HG02759 (cell line): ENCODE results near the gene ARID4B.
"Not testable (repeated sequence)": the region's sequence is repeated elsewhere in the genome, so short reads cannot be mapped to it uniquely, and the experiment has no call there.

Experiments
- ATAC-seq: cut with Tn5 transposase; IDR thresholded peaks from one replicate; pipeline ENCODE4 v1.9.1; 2021; ENCODE audit warnings: mild to moderate bottlenecking, moderate library complexity; ENCODE audit not compliant: unreplicated experiment

Gene ARID4B

GRCh38 chr1:235227414-235227813, 100.6 kb downstream of the ARID4B start:
- no peak for ATAC-seq

GRCh38 chr1:235226933-235227332, 101.0 kb downstream of the ARID4B start:
- ATAC-seq = no peak

GRCh38 chr1:235225299-235225698, 102.7 kb downstream of the ARID4B start:
- ATAC-seq = no peak

- no peak for ATAC-seq
These were observed 106.2 kb downstream of the ARID4B start for GRCh38 chr1:235221653-235222375.

- no peak for ATAC-seq
These were observed 112.5 kb downstream of the ARID4B start for GRCh38 chr1:235215453-235215852.

DNA sequence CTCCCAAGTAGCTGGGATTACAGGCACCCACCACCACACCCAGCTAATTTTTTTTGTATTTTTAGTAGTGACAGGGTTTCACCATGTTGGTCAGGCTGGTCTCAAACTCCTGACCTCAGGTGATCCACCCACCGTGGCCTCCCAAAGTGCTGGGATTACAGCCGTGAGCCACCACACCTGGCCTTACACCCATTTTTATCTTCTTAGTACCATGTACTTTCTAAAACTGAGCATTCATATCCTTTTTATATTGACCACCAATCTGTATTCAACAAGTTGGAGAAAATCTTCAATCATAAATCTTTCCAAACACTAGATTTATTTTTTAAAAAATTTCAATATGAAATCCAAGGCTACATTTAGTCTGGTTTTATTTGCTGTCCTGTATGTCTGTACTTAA, 113.0 kb downstream of the ARID4B start:
- ATAC-seq = not testable (repeated sequence)

GRCh38 chr1:235213752-235214151, 114.2 kb downstream of the ARID4B start:
- no peak for ATAC-seq

DNA sequence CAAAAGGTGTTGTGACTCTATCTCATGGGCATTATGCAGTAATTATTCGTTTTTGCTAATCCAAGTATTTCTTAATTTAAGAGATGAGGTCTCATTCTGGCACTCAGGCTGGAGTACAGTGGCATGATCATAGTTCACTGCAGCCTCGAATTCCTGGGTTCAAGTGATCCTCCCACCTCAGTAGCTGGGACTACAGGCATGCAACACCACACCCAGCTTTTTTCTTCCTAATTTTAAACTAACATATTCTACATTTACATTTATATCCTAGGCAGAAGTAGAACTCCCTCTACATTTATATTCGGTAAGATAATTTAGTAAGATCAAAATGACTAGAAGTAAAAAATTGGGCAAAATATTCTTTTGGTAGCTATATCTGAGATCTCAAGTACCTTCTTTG, 116.5 kb downstream of the ARID4B start:
- no peak for ATAC-seq

DNA sequence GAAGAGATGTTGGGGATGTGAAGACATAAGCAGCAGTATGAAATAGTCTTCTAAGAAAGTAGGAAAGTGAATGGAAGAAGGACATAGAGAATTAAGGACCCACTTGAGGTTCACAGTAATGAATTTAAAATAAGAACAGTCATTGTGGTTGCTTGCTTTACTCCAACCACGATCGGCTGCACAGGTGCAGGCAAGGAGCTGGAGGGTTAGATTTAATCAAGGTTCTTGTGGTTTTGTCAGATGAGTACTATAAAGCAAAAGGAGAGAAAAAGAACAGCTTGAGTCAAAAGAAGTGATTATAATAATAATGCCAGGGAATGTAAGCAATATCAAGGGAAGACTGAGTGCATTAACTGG, 120.8 kb downstream of the ARID4B start:
- no peak for ATAC-seq

- ATAC-seq = no peak
These were observed 121.3 kb downstream of the ARID4B start for GRCh38 chr1:235206533-235207208.

- no peak for ATAC-seq
These were observed 122.3 kb downstream of the ARID4B start for GRCh38 chr1:235205687-235206086.

DNA sequence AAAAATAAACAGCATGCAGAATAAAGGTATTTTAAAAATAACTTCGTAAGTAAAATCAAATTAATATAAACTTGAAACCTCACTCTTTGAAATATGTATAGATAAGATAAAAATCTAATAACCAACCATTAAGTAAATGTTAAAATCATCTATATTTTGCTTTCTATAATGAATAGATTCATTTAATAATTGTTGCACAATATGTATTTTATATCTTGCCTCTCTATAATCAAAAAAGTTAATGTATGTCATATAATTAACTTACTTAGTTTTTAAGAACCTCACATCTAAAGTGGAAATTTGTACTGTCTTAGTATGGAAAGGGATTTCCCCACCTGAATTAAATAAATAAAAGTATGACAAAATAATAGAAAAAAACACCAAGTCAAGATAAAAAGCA, 124.6 kb downstream of the ARID4B start:
- no peak for ATAC-seq

GRCh38 chr1:235202447-235202846, 125.5 kb downstream of the ARID4B start:
- ATAC-seq = not testable (repeated sequence)

GRCh38 chr1:235199441-235199840, 128.5 kb downstream of the ARID4B start:
- ATAC-seq = no peak

DNA sequence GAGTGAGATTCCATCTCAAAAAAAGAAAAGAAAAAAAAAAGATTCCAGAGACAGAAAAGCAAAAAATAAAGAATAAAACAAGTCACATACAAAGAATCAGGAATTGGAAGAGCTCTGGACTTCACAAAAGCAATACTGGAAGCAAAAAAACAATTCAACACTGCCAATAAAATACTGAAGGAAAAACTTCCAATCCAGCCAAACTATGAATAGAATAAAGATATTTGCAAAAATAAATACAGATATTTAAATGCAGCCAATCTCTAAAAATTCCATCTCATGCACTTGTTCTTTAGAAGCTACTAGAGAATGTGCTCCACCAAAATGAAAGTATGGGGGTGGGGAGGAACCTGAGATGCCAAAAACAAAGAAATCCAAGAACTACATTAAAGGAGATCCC, 137.5 kb downstream of the ARID4B start:
- ATAC-seq = no peak

GRCh38 chr1:235187316-235187715, 140.7 kb downstream of the ARID4B start:
- ATAC-seq = no peak

DNA sequence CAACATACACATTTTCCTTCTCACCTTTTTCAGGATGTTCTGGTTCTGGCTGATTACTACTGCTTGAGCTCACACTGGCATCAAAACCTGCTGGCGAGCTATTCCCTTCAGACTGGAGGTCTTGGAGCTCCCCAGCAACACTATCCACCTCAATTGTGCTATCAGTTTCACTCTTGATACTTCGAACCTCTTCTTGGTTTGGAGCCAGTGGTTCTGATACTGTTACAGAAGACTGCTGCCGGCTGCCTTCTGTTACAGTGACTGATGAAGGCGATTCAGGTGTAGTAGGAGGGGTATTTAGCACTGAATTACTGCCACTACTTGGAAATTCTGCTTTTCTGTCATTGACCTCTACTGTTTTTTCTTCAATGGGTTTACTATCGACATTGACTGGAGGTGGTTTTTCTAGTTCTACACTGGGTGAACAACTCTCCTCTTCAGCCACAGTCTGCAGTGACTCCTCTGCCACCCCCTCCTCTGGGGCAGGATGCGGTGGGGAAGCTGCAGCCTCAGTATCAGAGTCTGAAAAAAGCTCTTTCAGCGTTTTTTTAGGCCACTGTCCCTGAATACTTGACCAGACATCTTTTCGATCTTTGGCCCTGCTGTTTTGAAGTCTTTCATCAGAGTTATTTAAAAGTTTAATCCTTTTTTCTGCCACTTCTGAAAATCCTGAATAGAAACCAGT, 146.3 kb downstream of the ARID4B start:
- no peak for ATAC-seq

DNA sequence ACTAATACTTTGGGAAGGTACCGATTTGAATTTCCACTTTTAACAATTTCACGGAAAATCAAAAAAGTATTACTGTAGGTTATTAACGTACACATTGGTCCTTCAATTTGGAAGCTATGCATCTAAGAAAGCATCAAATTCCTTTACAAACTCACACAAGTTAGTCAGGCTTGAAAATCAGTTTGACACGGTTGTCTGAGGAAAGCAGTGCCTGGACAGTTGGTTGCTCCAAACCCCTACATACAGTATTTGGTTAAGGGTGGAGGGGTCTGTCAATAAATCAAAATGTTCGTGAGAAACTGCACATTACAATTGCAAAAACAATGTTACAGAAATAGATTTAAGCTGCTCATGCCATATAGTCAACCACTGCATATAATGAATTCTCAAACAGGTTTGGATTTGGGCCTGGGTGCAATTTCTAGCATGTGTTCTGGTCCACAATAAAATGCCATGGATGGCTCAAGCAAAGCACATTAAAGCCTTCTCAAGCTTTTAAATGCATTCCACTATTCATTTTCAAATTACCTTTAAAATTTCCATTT, 147.0 kb downstream of the ARID4B start:
- ATAC-seq = no peak

- ATAC-seq = no peak
These were observed 151.5 kb downstream of the ARID4B start for GRCh38 chr1:235176486-235176885.

- no peak for ATAC-seq
These were observed 158.0 kb downstream of the ARID4B start for GRCh38 chr1:235169986-235170385.

GRCh38 chr1:235168375-235168774, 159.6 kb downstream of the ARID4B start:
- no peak for ATAC-seq
